ENCODE results near the gene ITGB1BP1. TPM values are rescaled to one million over a fixed set of nuclear protein-coding genes. Genes with fewer than 3 reads are reported as not detected.

ITGB1BP1 gene
- total RNA-seq, 2 donors from 2014 or later: 38.7 to 64.4 TPM

DNA sequence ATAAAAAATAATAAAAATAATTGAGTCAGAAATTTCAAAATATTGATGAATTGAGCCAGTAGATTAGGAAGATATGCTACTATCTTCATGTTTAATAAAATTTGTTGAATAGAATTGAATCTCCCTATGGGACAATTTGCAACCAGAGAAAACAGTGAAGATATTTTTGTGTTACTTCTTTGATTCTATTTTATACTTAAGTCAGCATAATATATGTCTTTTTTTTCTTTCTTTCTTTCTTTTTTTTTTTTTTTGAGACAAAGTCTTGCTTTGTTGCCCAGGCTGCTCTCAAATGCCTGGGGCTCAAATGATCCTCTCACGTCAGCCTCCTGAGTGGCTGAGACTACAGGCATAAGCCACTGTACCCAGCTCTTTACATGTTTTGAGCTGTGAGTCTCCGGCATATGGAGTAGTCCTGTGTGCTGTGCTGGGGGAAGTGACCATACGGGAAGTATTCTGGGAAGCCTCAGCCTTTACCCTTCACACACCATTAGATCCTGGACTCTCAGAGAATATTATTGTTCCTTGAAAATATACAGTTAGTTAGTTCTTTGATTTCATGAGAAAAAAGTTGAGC is 37.2 kb upstream of the ITGB1BP1 start:
- ATAC-seq (ENCODE audit: insufficient number of reproducible peaks, low FRiP score, low read depth): no peak
- TF ChIP-seq, protein P1, sequence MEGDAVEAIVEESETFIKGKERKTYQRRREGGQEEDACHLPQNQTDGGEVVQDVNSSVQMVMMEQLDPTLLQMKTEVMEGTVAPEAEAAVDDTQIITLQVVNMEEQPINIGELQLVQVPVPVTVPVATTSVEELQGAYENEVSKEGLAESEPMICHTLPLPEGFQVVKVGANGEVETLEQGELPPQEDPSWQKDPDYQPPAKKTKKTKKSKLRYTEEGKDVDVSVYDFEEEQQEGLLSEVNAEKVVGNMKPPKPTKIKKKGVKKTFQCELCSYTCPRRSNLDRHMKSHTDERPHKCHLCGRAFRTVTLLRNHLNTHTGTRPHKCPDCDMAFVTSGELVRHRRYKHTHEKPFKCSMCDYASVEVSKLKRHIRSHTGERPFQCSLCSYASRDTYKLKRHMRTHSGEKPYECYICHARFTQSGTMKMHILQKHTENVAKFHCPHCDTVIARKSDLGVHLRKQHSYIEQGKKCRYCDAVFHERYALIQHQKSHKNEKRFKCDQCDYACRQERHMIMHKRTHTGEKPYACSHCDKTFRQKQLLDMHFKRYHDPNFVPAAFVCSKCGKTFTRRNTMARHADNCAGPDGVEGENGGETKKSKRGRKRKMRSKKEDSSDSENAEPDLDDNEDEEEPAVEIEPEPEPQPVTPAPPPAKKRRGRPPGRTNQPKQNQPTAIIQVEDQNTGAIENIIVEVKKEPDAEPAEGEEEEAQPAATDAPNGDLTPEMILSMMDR (IDR thresholded peaks at IDR 0.05): no peak
- Histone ChIP-seq H3K27me3 (replicated peaks; ENCODE audit: insufficient read depth) (no peaks in the 10 kb centered on the region), H3K4me1 (ENCODE audit: control insufficient read depth in 1 of 2, low read depth in 2 of 2) (no peaks in the 10 kb centered on the region), H3K36me3 (peaks cover 10% of the 10 kb centered on the region), H3K27ac (no peak overlapping the region), H3K4me3 (no peak overlapping the region), H3K9me3 (no peaks in the 10 kb centered on the region)
- DNase-seq (ENCODE audit: low spot score): no peak

DNA sequence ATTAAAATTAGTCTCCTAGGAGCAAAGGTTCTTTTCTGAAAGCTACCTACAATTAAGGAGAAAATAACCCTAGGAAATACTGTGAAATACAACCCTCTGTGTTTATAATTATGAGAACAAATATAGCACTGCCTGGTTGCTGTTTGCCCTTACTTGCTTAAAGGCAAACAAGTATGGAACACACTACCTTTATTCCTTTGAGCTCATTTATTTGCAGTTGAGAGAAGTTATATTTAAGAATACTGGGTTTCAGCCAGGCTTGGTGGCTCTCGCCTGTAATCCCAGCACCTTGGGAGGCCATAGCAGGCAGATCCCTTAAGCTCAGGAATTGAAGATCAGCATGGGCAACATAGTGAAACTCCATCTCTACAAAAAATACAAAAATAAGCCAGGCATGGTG is 27.9 kb upstream of the ITGB1BP1 start:
- H3K4me3 ChIP-seq: no peak overlapping the region
- DNase-seq (ENCODE audit: low spot score) (no peak), ATAC-seq (ENCODE audit: insufficient number of reproducible peaks, low FRiP score, low read depth) (no peak)
- peaks cover 24% of the 10 kb centered on the region for H3K36me3 ChIP-seq
- TF ChIP-seq, protein P1 (IDR thresholded peaks at IDR 0.05): no peak
- no peaks in the 10 kb centered on the region for H3K9me3 ChIP-seq
- no peaks in the 10 kb centered on the region for H3K4me1 ChIP-seq (ENCODE audit: control insufficient read depth in 1 of 2, low read depth in 2 of 2)
- H3K27ac ChIP-seq: no peak overlapping the region
- no peaks in the 10 kb centered on the region for H3K27me3 ChIP-seq (replicated peaks; ENCODE audit: insufficient read depth)

DNA sequence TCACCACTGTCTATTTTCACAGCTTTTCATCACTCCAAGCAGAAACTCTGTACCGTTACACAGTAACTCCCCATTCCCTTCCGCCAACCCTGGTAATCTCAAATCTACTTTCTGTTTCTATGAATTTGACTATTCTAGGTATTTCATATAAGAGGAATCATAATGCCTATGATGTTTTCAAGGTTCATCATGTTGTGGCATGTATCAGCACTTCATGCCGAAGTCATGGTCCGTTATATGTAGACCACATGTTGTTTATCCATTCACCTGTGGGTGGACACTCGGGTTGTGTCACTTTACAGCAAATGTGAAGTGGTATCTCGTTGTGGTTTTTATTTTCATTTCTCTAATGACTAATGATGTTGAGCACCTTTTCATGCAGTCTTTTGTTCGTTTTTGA is 21.8 kb upstream of the ITGB1BP1 start:
- H3K4me3 ChIP-seq: no peak overlapping the region
- no peak overlapping the region for H3K27ac ChIP-seq
- DNase-seq (ENCODE audit: low spot score) (no peak), ATAC-seq (ENCODE audit: insufficient number of reproducible peaks, low FRiP score, low read depth) (no peak)
- no peaks in the 10 kb centered on the region for H3K4me1 ChIP-seq (ENCODE audit: control insufficient read depth in 1 of 2, low read depth in 2 of 2)
- no peaks in the 10 kb centered on the region for H3K9me3 ChIP-seq
- TF ChIP-seq, protein P1 (IDR thresholded peaks at IDR 0.05): no peak
- H3K36me3 ChIP-seq: peaks cover 26% of the 10 kb centered on the region
- H3K27me3 ChIP-seq (replicated peaks; ENCODE audit: insufficient read depth): no peaks in the 10 kb centered on the region

DNA sequence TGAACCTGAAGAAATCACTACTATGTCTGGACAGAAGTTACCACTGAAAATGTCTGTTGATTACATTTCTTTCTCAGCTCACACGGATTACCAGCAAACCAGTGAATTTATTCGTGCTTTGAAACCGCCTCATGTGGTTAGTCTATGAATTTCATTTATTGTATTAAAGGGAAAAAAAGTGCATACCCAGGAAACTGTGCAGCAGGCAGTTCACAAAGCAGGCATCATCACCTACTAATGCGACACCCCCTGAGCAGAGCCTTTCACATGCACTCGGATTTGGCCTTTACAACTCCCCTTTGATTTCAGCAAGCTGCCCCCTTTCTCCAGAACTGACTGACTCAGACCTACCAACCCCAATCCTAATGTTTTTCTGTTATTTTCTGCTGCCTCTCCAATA is 20.2 kb upstream of the ITGB1BP1 start:
- H3K36me3 ChIP-seq: peaks cover 26% of the 10 kb centered on the region

GRCh38 chr2:9441556-9441955 is 18.2 kb upstream of the ITGB1BP1 start:
- no peak overlapping the region for H3K27ac ChIP-seq
- H3K9me3 ChIP-seq: no peaks in the 10 kb centered on the region
- H3K36me3 ChIP-seq: peaks cover 39% of the 10 kb centered on the region
- no peaks in the 10 kb centered on the region for H3K27me3 ChIP-seq (replicated peaks; ENCODE audit: insufficient read depth)
- ATAC-seq (ENCODE audit: insufficient number of reproducible peaks, low FRiP score, low read depth) (no peak), DNase-seq (ENCODE audit: low spot score) (no peak)
- no peak overlapping the region for H3K4me3 ChIP-seq
- H3K4me1 ChIP-seq (ENCODE audit: control insufficient read depth in 1 of 2, low read depth in 2 of 2): no peaks in the 10 kb centered on the region
- TF ChIP-seq, protein P1 (IDR thresholded peaks at IDR 0.05): no peak

More for the DNA sequence above, 20.2 kb upstream of the ITGB1BP1 start:
- Histone ChIP-seq H3K4me3 (no peak overlapping the region), H3K4me1 (ENCODE audit: control insufficient read depth in 1 of 2, low read depth in 2 of 2) (no peaks in the 10 kb centered on the region), H3K27ac (no peak overlapping the region), H3K27me3 (replicated peaks; ENCODE audit: insufficient read depth) (no peaks in the 10 kb centered on the region), H3K9me3 (no peaks in the 10 kb centered on the region)
- ATAC-seq (ENCODE audit: insufficient number of reproducible peaks, low FRiP score, low read depth) (no peak), DNase-seq (ENCODE audit: low spot score) (no peak)
- TF ChIP-seq, protein P1 (IDR thresholded peaks at IDR 0.05): no peak
